Hepatocyte (in vitro differentiated cells): ENCODE data around the gene SLMAP. TPM values are rescaled to one million over a fixed set of nuclear protein-coding genes. Genes with fewer than 3 reads are reported as not detected.
"Not testable (repeated sequence)": the region's sequence is repeated elsewhere in the genome, so short reads cannot be mapped to it uniquely, and the experiment has no call there.

Experiments
- DNase-seq: peaks from one replicate; pipeline ENCODE4 v3.0.0-alpha.2; 2016; ENCODE audit warnings: low spot score
- H2AFZ ChIP-seq: fragments of 200-600 bp; sonication (generic); 2 replicates; pipeline ENCODE4 v1.6.0; 2016; ENCODE audit warnings: antibody characterized with exemption, mild to moderate bottlenecking
- H3K27ac ChIP-seq: fragments of 200-600 bp; sonication (generic); 2 replicates; pipeline ENCODE4 v1.5.1; 2016; ENCODE audit warnings: mild to moderate bottlenecking
- H3K27me3 ChIP-seq: fragments of 200-600 bp; sonication (generic); 2 replicates; pipeline ENCODE4 v1.6.1; 2016
- H3K36me3 ChIP-seq: fragments of 200-600 bp; sonication (generic); replicated peaks from 2 replicates; pipeline ENCODE4 v1.5.1; 2016; ENCODE audit warnings: low read depth; ENCODE audit not compliant: insufficient read depth
- H3K4me1 ChIP-seq: fragments of 200-600 bp; sonication (generic); 2 replicates; pipeline ENCODE4 v1.5.1; 2016; ENCODE audit warnings: mild to moderate bottlenecking, moderate library complexity; ENCODE audit not compliant: insufficient read depth
- H3K4me2 ChIP-seq: fragments of 200-600 bp; sonication (generic); 2 replicates; pipeline ENCODE4 v1.6.0; 2016
- H3K4me3 ChIP-seq: fragments of 200-600 bp; sonication (generic); 2 replicates; pipeline ENCODE4 v1.5.1; 2016; ENCODE audit warnings: mild to moderate bottlenecking
- H3K79me2 ChIP-seq: fragments of 200-600 bp; sonication (generic); 2 replicates; pipeline ENCODE4 v1.6.0; 2017; ENCODE audit warnings: mild to moderate bottlenecking
- H3K9me2 ChIP-seq: fragments of 200-600 bp; sonication (generic); replicated peaks from 2 replicates; pipeline ENCODE4 v1.6.0; 2017; ENCODE audit warnings: mild to moderate bottlenecking; ENCODE audit not compliant: insufficient read depth
- H3K9me3 ChIP-seq: fragments of 200-600 bp; sonication (generic); 2 replicates; pipeline ENCODE4 v1.5.1; 2016; ENCODE audit warnings: low read depth, mild to moderate bottlenecking
- H4K20me1 ChIP-seq: fragments of 200-600 bp; sonication (generic); 2 replicates; pipeline ENCODE4 v1.6.0; 2016; ENCODE audit warnings: mild to moderate bottlenecking; ENCODE audit not compliant: insufficient read depth, poor library complexity, severe bottlenecking
- CTCF ChIP-seq: fragments of 200-600 bp; sonication (generic); IDR thresholded peaks from 2 replicates; pipeline ENCODE4 v1.5.1; 2016; ENCODE audit warnings: antibody characterized with exemption, mild to moderate bottlenecking; ENCODE audit not compliant: poor library complexity
- EZH2 ChIP-seq: fragments of 200-600 bp; sonication (generic); IDR thresholded peaks from 2 replicates; pipeline ENCODE4 v1.6.1; 2016; ENCODE audit warnings: antibody characterized with exemption, mild to moderate bottlenecking, borderline replicate concordance
- EZH2phosphoT487 ChIP-seq: fragments of 200-600 bp; sonication (generic); IDR thresholded peaks from one replicate; pipeline ENCODE4 v1.6.1; 2018; ENCODE audit warnings: antibody characterized with exemption, mild to moderate bottlenecking, low read depth, moderate library complexity; ENCODE audit not compliant: unreplicated experiment, severe bottlenecking
- whole genome bisulfite sequencing: methylation state at CpG from one replicate; pipeline ENCODE4 v1.1.6; 2016; ENCODE audit warnings: low lambda C conversion rate; ENCODE audit errors: missing lambda C conversion rate; 5-methylcytosine and 5-hydroxymethylcytosine counted together
- polyA plus RNA-seq: library from polyadenylated mRNA; unstranded; fragments of >200 nt; fragmentation: Nextera tagmentation; extraction: Ambion mirVana; gene quantifications from 2 replicates; pipeline ENCODE4 v1.2.1, GENCODE V29; 2016
- total RNA-seq: library from RNA; depleted of rRNA; stranded (reverse); fragments of >200 nt; gene quantifications from 2 replicates; pipeline ENCODE4 v1.2.3, GENCODE V29; 2014

SLMAP gene
- total and polyA plus RNA-seq, 2 experiments from 2014 or later, result 22.8 to 46.0 TPM

- peak; percentile 30 for DNase-seq
- no peaks in the 10 kb centered on the region for H4K20me1 ChIP-seq
- no peaks in the 10 kb centered on the region for H3K79me2 ChIP-seq
- 26% methylated on average over 1 of the region's 1 CpG for WGBS
- no peaks in the 10 kb centered on the region for H3K27me3 ChIP-seq
- no peak overlapping the region for H3K4me2 ChIP-seq
- TF ChIP-seq EZH2, result no peak
- TF ChIP-seq CTCF, result peak; percentile 54
- H3K27ac ChIP-seq, result no peak overlapping the region
- no peaks in the 10 kb centered on the region for H3K9me3 ChIP-seq
- no peaks in the 10 kb centered on the region for H3K9me2 ChIP-seq
- H3K4me3 ChIP-seq, result no peak overlapping the region
- H3K36me3 ChIP-seq, result no peaks in the 10 kb centered on the region
- H2AFZ ChIP-seq, result no peak overlapping the region
- H3K4me1 ChIP-seq, result no peaks in the 10 kb centered on the region
These were observed 108.7 kb downstream of the SLMAP start for GRCh38 chr3:57864853-57865252.

- H3K27me3 ChIP-seq, result not testable (repeated sequence)
These were observed 113.0 kb downstream of the SLMAP start for GRCh38 chr3:57869110-57869509.

GRCh38 chr3:57872606-57873005 is 116.5 kb downstream of the SLMAP start:
- no peak overlapping the region for H3K4me2 ChIP-seq
- no peaks in the 10 kb centered on the region for H4K20me1 ChIP-seq
- no peak for TF ChIP-seq EZH2
- TF ChIP-seq EZH2phosphoT487, result no peak
- TF ChIP-seq CTCF, result no peak
- 93% methylated on average over 4 of the region's 4 CpGs for WGBS
- no peak overlapping the region for H3K27ac ChIP-seq
- H3K4me1 ChIP-seq, result no peaks in the 10 kb centered on the region
- no peaks in the 10 kb centered on the region for H3K27me3 ChIP-seq
- no peaks in the 10 kb centered on the region for H3K9me3 ChIP-seq
- no peaks in the 10 kb centered on the region for H3K36me3 ChIP-seq
- H2AFZ ChIP-seq, result no peak overlapping the region
- no peaks in the 10 kb centered on the region for H3K79me2 ChIP-seq
- DNase-seq, result no peak
- H3K9me2 ChIP-seq, result no peaks in the 10 kb centered on the region
- no peak overlapping the region for H3K4me3 ChIP-seq

More at GRCh38 chr3:57869110-57869509, 113.0 kb downstream of the SLMAP start:
- WGBS, result 100% methylated on average over 1 of the region's 1 CpG
- H2AFZ ChIP-seq, H4K20me1 ChIP-seq, H3K9me2 ChIP-seq, H3K4me1 ChIP-seq, H3K4me3 ChIP-seq, DNase-seq, H3K9me3 ChIP-seq, H3K36me3 ChIP-seq, H3K79me2 ChIP-seq, H3K4me2 ChIP-seq, H3K27ac ChIP-seq: not testable (repeated sequence)

GRCh38 chr3:57876632-57877031 is 120.5 kb downstream of the SLMAP start:
- Histone ChIP-seq H4K20me1 (no peaks in the 10 kb centered on the region), H3K79me2 (no peaks in the 10 kb centered on the region), H3K4me3 (no peak overlapping the region), H3K27ac (no peak overlapping the region), H3K9me3 (no peaks in the 10 kb centered on the region), H3K9me2 (no peaks in the 10 kb centered on the region), H2AFZ (no peak overlapping the region), H3K4me1 (no peaks in the 10 kb centered on the region), H3K4me2 (no peak overlapping the region), H3K36me3 (no peaks in the 10 kb centered on the region), H3K27me3 (no peaks in the 10 kb centered on the region)
- TF ChIP-seq CTCF (no peak), EZH2phosphoT487 (no peak), EZH2 (no peak)
- no peak for DNase-seq
- 92% methylated on average over 3 of the region's 3 CpGs for WGBS
